Prostate gland (tissue), 2 donors: Measurements from ENCODE around the gene UPF1. TPM values are rescaled to one million over a fixed set of nuclear protein-coding genes. Genes with fewer than 3 reads are reported as not detected.

ENCODE experiments used
- DNase-seq: peaks from one replicate; pipeline ENCODE4 v3.0.0-alpha.2; 2019; ENCODE audit warnings: low spot score
- H3K27ac ChIP-seq, 2 donors: fragments of 200-600 bp; sonication (generic); 2 replicates each; pipeline ENCODE4 v1.5.1; 2017 to 2019
- H3K27me3 ChIP-seq: fragments of 200-600 bp; sonication (generic); replicated peaks from 2 replicates; pipeline ENCODE4 v1.5.1; 2019; ENCODE audit not compliant: insufficient read depth
- H3K36me3 ChIP-seq, 2 donors: fragments of 200-600 bp; sonication (generic); 1 replicate in 1 of 2; 2 replicates in 1 of 2; pipeline versions ENCODE4 v1.5.1 to v1.8.1; 2017 to 2019
- H3K4me1 ChIP-seq: fragments of 200-600 bp; sonication (generic); replicated peaks from 2 replicates; pipeline ENCODE4 v1.5.1; 2019
- H3K4me3 ChIP-seq, 2 donors: fragments of 200-600 bp; sonication (generic); 2 replicates each; pipeline ENCODE4 v1.5.1; 2017 to 2019
- H3K9me3 ChIP-seq: fragments of 200-600 bp; sonication (generic); 2 replicates; pipeline ENCODE4 v1.5.1; 2017
- POLR2A ChIP-seq: fragments of 450-650 bp; IDR thresholded peaks from one replicate; pipeline ENCODE4 v1.6.1; 2016; ENCODE audit warnings: antibody characterized with exemption, mild to moderate bottlenecking
- POLR2AphosphoS5 ChIP-seq: sonication (generic); formaldehyde crosslinking; IDR thresholded peaks from one replicate; pipeline ENCODE4 v1.6.1; 2017; ENCODE audit warnings: antibody characterized with exemption
- WGBS: methylation state at CpG from one replicate; pipeline ENCODE4 v1.1.5; 2018; 5-methylcytosine and 5-hydroxymethylcytosine counted together
- intact Hi-C: fragments of 100-400 bp; cut with DNase I; formaldehyde crosslinking; loops from one replicate; pipeline ENCODE4 v1.14.2; 2022
- total RNA-seq, 2 donors: library from RNA; depleted of rRNA; stranded (reverse); fragments of >200 nt; gene quantifications; one replicate each; pipeline ENCODE4 v1.1.0, GENCODE V29; 2016
- TF ChIP-seq, protein P1 (sequence below), 4 experiments: fragments of 200-600 bp in 2 of 4; fragments of 450-650 bp in 2 of 4; sonication (generic) in 2 of 4; IDR thresholded peaks; 1 replicate in 3 of 4; 2 replicates in 1 of 4; pipeline ENCODE4 v1.5.1; 2016 to 2019; ENCODE audit warnings: antibody characterized with exemption in 4 of 4, mild to moderate bottlenecking in 2 of 4, moderate library complexity in 2 of 4

The UPF1 gene
- total RNA-seq, 2 donors from 2014 or later: 105 to 171 TPM

DNA sequence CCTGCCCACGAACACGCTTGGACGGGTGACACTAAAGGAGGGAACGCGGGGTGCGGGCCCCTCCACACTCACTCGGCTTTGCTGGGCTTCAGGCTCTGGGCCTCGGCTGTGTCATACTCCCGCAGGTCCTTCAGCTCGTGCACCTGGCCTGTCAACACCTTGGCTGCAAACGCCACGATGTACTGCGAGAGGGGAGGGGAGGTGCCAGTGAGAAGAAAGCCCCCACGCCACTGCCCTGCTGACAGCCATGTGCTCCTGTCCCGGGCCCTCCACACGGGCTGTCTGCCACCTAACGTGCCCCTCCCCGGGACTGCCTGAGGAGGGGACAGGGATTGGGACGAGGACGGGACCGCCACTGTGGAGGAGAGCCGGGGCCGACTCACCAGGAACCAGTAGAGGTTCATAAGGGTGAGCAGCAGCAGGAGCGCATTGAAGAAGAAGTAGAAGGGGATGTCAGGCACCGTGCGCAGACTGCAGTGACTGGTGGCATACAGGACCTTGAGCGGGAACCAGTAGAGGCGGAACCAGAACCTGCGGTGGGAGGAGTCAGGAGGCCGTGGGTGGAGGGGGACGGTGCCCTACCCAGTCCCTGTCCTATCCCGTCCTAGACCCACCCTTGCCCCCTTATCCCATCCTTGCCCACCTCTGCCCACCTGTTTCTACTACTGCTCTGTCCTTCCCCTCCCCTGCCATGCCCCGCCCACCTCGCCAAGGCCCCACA lies 47.3 kb downstream of the UPF1 start:
- 82% methylated on average over 34 of the region's 34 CpGs for WGBS
- no peak for DNase-seq
- Histone ChIP-seq H3K27me3 (no peaks in the 10 kb centered on the region), H3K4me1 (no peaks in the 10 kb centered on the region), H3K27ac (no peak overlapping the region), H3K4me3 (no peak overlapping the region), H3K9me3 (no peaks in the 10 kb centered on the region), H3K36me3 (no peaks in the 10 kb centered on the region)
- no peak for TF ChIP-seq POLR2AphosphoS5
- TF ChIP-seq, protein P1, sequence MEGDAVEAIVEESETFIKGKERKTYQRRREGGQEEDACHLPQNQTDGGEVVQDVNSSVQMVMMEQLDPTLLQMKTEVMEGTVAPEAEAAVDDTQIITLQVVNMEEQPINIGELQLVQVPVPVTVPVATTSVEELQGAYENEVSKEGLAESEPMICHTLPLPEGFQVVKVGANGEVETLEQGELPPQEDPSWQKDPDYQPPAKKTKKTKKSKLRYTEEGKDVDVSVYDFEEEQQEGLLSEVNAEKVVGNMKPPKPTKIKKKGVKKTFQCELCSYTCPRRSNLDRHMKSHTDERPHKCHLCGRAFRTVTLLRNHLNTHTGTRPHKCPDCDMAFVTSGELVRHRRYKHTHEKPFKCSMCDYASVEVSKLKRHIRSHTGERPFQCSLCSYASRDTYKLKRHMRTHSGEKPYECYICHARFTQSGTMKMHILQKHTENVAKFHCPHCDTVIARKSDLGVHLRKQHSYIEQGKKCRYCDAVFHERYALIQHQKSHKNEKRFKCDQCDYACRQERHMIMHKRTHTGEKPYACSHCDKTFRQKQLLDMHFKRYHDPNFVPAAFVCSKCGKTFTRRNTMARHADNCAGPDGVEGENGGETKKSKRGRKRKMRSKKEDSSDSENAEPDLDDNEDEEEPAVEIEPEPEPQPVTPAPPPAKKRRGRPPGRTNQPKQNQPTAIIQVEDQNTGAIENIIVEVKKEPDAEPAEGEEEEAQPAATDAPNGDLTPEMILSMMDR (IDR thresholded peaks at IDR 0.05): no peak
- TF ChIP-seq POLR2A: no peak
- intact Hi-C loops: no loop called here

DNA sequence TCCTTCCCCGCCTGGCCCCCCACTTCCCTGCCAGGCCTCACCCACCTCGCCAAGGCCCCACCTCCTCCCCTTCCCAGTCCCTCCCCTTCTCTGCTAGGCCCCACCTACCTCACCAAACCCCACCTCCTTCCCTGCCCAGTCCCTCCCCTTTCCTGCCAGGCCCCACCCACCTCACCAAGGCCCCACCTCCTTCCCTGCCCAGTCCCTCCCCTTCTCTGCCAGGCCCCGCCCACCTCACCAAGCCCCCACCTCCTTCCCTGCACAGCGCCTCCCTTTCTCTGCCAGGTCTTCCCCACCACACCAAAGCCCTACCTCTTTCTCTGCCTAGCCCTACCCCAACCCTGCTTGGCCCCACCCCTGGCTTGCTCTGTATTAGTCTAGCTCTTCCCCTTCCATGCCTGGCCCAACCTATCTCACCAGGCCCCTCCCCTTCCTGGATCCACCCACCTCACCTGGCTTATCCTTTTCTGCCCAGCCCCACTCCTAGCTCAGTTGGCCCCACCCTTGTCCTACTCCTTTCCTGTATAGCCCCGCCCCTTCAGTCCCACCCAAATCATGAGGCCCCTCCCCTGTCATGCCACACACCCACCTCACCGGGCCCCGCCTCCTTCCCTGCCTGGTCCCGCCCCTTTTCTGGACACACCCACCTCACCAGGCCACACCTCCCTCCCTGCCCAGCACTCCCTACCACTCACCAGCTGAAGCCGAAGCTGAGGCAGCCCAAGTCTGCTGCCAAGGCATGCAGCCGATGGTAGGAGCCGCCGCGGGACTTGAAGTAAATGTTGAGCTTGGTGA lies 48.0 kb downstream of the UPF1 start:
- intact Hi-C loops: no loop called here
- H3K27me3 ChIP-seq: no peaks in the 10 kb centered on the region
- no peaks in the 10 kb centered on the region for H3K4me1 ChIP-seq
- no peak overlapping the region for H3K27ac ChIP-seq
- no peak for TF ChIP-seq POLR2AphosphoS5
- H3K9me3 ChIP-seq: no peaks in the 10 kb centered on the region
- no peak for DNase-seq
- no peaks in the 10 kb centered on the region for H3K36me3 ChIP-seq
- no peak overlapping the region for H3K4me3 ChIP-seq
- WGBS: 76% methylated on average over 13 of the region's 13 CpGs

DNA sequence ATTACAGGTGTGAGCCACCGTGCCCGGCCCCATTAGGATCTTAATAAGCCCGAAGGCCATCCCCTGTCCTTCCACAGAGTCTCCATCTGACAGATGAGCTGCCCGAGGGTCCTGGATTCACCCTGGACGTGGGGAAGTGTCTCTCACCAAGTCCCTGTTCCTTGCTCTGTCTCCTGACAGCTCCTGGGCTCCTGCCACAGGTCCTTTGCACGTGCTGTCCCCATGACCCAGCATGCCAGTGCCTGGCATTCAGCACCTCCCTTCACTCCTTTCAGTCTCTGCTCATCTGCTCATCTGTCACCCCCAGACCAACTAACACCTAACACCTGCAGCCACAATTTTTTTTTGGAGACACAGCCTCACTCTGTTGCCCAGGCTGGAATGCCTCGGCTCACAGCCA lies 49.7 kb downstream of the UPF1 start:
- H3K27me3 ChIP-seq: no peaks in the 10 kb centered on the region
- no peaks in the 10 kb centered on the region for H3K4me1 ChIP-seq
- intact Hi-C loops: no loop called here
- H3K36me3 ChIP-seq: no peaks in the 10 kb centered on the region
- H3K9me3 ChIP-seq: no peaks in the 10 kb centered on the region
- TF ChIP-seq, protein P1 (IDR thresholded peaks at IDR 0.05): no peak
- TF ChIP-seq POLR2A: no peak
- no peak for TF ChIP-seq POLR2AphosphoS5
- 94% methylated on average over 7 of the region's 7 CpGs for WGBS
- H3K27ac ChIP-seq: no peak overlapping the region
- no peak for DNase-seq
- H3K4me3 ChIP-seq: no peak overlapping the region

DNA sequence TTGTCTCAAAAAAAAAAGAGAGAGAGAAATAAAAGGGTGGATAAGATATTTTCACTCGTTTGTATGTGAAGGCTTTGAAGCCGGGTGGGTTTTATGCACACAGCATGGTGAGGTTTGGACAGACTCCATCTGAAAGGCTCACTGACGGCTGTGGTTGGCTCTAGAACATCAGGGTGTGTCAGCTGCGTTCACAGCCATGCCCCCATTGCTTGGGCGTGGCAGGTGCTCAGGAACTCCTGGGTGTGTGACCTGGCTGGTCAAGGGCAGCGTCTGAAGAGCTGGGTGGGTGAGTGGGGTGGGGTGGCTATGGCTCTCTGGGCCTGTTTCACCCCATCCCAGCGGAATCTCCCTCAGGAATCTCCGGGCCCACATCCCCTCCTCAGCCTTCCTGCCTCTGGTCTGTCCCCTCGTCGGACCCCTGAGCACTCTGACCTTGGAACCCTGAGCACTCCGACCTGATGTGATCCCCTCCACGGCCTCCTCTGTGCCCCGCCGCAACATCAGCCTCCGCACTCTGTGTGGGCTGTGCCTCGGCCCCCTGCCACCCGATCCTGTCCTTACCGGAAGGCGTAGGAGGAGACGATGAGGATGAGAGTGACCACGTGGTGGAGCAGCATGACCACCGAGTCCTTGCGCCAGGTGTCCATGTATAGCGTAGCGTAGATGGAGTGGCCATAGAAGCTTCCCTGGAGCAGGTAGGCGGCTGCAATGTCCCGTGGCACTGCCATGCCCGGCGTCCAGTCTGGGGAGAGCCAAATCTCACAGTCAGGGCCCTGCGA lies 52.0 kb downstream of the UPF1 start:
- Histone ChIP-seq H3K27me3 (no peaks in the 10 kb centered on the region), H3K9me3 (no peaks in the 10 kb centered on the region), H3K4me1 (no peaks in the 10 kb centered on the region), H3K36me3 (no peaks in the 10 kb centered on the region), H3K4me3 (no peak overlapping the region), H3K27ac (no peak overlapping the region)
- intact Hi-C loops: no loop called here
- no peak for TF ChIP-seq POLR2A
- TF ChIP-seq, protein P1 (IDR thresholded peaks at IDR 0.05): no peak
- no peak for TF ChIP-seq POLR2AphosphoS5
- WGBS: 87% methylated on average over 30 of the region's 30 CpGs
- no peak for DNase-seq

DNA sequence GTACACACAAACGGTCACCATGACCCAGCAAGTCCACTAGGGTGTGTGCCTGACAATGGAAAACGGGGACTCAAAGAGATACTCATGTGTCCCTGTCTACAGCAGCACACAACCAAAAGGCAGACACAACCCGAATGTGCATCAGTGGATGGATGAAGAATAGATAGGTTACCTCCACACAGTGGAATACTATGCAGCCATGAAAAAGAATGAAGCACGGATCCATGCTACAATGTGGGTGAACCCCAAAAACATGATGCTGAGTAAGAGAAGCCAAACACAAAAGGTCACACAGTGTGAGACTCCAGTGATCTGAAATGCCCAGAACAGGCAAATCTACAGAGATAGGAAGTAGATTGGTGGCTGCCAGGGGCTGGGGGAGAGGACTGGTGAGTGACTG lies 55.2 kb downstream of the UPF1 start:
- intact Hi-C loops: no loop called here
- no peaks in the 10 kb centered on the region for H3K36me3 ChIP-seq
- no peak overlapping the region for H3K27ac ChIP-seq
- TF ChIP-seq POLR2A (no peak), POLR2AphosphoS5 (no peak)
- TF ChIP-seq, protein P1 (IDR thresholded peaks at IDR 0.05): no peak
- WGBS: 95% methylated on average over 4 of the region's 4 CpGs
- no peak for DNase-seq
- no peaks in the 10 kb centered on the region for H3K4me1 ChIP-seq
- H3K27me3 ChIP-seq: no peaks in the 10 kb centered on the region
- H3K9me3 ChIP-seq: no peaks in the 10 kb centered on the region
- no peak overlapping the region for H3K4me3 ChIP-seq
